ENCODE measurements around the gene TSTD1.

GRCh38 chr1:161082483-161082882 is 43.7 kb upstream of the TSTD1 start:
- TF ChIP-seq TAF1 (IDR thresholded peaks at IDR 0.05; ENCODE audit: borderline replicate concordance, low read depth, low read length) (no peak), POLR2AphosphoS5 (IDR thresholded peaks at IDR 0.05; ENCODE audit: low read depth, low read length) (no peak), POLR2A (IDR thresholded peaks at IDR 0.05; ENCODE audit: low read depth, low read length) (no peak)

Data from GM12892 (cell line).